HG03159 (cell line): ENCODE measurements around the gene COL9A3.

Experiments
- ATAC-seq: cut with Tn5 transposase; IDR thresholded peaks from one replicate; pipeline ENCODE4 v1.9.1; 2021; ENCODE audit warnings: mild to moderate bottlenecking, moderate library complexity; ENCODE audit not compliant: unreplicated experiment

The COL9A3 gene

DNA sequence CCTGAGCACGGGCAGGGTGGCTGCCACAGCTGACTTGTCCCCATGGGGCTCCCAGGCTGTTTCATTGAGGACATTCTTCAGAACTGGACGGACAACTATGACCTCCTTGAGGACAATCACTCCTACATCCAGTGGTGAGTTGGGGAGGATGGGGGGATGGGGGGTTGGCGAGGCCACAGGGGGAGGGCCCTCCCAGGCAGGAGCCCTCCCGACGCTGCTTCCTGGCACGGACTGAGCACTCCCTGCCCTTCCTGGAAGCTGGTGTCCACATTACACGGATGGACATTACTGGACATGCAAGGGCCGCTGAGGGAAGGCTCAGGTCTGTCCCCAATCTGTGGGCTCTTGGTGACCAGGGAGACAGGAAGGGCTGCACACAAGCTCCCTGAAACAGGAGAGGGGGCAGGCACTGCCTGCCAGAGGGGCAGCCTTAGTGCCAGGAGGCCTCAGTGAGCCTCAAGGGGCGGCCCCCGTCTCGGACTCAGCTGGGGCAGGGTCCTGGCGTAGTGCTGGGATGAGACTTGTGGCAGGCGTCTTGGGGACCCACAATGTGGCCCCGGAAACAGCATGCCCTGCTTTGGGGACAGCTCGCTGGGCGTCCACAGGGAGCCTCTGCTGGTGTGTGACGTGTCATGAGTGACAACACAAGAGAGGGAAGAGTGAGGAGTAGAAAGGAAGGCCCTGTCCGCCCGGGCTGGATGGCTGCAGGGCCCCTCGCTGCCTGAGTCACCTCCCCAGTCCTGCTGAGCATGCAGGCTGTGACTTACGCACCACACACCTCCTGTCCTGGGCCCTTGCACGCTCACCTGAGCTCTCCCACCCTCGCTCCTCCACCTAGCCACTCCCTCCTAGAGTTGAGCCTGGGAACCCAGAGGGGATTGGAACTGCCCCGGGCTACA is 7.1 kb upstream of the COL9A3 start:
- no peak for ATAC-seq

DNA sequence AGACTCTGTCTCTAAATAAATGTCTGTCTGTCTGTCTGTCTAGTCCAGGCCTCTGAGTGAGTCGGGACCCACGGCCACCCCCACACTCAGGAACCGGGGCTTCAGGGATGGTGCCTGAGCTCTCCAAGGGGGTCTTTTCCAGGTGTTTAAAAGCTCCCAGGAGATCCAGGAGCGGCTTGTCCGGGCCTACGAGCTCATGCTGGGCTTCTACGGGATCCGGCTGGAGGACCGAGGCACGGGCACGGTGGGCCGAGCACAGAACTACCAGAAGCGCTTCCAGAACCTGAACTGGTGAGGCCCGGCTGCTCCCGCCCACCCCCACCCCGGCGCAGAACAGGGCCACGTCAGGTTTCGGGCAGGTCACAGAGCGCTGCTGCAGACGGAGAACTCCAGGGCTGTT is 5.5 kb upstream of the COL9A3 start:
- no peak for ATAC-seq

DNA sequence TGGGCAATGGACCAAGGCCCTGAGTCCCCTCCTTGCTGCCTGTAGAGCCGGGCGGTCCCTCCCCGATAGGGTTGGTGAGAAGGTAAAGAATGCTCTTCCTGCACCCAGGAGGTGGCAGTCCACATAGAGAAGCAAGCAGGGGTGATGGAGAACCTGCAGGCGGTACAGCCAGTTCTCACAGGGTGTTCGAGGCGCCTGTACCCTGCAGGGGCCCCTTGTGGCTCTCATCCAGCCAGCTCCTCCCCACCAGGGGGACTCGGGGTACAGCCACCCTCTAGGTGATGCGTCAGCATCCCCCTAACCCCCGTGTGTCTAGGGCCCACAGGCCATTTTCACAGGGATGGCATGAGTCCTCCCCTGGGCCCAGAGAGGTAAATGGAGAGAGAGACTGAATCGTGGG is 5.1 kb upstream of the COL9A3 start:
- no peak for ATAC-seq

DNA sequence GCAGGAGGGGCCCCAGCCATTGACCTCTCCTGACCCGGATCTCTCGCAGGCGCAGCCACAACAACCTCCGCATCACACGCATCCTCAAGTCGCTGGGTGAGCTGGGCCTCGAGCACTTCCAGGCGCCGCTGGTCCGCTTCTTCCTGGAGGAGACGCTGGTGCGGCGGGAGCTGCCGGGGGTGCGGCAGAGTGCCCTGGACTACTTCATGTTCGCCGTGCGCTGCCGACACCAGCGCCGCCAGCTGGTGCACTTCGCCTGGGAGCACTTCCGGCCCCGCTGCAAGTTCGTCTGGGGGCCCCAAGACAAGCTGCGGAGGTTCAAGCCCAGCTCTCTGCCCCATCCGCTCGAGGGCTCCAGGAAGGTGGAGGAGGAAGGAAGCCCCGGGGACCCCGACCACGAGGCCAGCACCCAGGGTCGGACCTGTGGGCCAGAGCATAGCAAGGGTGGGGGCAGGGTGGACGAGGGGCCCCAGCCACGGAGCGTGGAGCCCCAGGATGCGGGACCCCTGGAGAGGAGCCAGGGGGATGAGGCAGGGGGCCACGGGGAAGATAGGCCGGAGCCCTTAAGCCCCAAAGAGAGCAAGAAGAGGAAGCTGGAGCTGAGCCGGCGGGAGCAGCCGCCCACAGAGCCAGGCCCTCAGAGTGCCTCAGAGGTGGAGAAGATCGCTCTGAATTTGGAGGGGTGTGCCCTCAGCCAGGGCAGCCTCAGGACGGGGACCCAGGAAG is 4.5 kb upstream of the COL9A3 start:
- no peak for ATAC-seq

DNA sequence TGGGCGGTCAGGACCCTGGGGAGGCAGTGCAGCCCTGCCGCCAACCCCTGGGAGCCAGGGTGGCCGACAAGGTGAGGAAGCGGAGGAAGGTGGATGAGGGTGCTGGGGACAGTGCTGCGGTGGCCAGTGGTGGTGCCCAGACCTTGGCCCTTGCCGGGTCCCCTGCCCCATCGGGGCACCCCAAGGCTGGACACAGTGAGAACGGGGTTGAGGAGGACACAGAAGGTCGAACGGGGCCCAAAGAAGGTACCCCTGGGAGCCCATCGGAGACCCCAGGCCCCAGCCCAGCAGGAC is 4.0 kb upstream of the COL9A3 start:
- ATAC-seq, result no peak

DNA sequence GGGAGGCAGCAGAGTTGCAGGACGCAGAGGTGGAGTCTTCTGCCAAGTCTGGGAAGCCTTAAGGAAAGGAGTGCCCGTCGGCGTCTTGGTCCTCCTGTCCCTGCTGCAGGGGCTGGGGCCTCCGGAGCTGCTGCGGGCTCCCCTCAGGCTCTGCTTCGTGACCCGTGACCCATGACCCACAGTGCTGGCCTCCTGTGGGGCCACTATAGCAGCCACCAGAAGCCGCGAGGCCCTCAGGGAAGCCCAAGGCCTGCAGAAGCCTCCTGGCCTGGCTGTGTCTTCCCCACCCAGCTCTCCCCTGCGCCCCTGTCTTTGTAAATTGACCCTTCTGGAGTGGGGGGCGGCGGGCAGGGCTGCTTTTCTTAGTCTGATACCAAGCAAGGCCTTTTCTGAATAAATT is 3.3 kb upstream of the COL9A3 start:
- no peak for ATAC-seq

DNA sequence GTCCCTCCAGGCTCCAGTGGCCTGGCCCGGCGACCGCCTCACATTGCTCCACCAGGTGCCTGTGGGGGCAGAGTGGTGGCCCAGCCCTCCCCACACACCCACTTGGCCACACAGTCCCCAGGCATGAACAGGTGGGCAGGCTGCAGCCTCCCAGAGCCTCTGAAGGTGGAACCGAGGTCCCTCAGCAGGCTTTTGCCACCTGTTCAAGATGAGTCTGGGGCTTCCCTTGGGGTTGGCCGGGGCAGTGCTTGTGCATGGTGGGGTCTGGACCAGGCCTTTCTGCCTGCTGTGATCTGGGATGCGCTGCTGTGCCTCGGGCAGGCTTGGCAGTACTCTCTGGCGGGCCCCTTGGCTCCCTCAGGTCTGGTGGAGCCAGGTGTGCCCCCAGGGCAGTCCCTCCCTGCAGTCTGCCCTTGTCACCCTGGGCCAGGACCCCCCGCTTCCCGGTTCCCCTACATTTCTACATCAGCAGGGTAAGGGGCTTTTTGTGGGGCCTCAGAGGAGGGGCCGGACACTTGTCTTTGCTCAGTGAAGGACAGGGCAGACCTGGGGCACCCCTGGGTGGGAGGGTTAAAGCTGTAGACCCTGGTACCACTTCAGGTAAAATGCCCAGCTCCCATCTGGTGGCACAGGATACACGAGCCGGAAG is 2.7 kb upstream of the COL9A3 start:
- ATAC-seq, result no peak

DNA sequence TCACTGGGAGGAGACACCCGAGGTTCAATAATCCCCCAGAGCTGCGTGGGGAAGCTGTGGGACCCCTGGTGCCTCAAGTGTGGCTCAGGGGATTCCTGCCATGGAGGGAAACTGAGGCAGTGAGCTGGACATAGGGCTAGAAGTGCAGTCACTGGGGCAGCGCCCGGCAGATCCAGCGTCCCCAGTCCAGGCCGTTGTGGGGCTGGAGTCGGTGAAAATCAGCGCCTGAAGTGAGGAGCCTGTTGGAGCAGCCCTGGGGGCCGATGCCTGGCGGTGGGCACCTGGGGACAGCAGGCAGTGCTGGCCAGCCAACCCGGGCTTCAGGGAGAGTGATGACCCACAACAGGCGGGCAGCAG is 2.2 kb upstream of the COL9A3 start:
- no peak for ATAC-seq

DNA sequence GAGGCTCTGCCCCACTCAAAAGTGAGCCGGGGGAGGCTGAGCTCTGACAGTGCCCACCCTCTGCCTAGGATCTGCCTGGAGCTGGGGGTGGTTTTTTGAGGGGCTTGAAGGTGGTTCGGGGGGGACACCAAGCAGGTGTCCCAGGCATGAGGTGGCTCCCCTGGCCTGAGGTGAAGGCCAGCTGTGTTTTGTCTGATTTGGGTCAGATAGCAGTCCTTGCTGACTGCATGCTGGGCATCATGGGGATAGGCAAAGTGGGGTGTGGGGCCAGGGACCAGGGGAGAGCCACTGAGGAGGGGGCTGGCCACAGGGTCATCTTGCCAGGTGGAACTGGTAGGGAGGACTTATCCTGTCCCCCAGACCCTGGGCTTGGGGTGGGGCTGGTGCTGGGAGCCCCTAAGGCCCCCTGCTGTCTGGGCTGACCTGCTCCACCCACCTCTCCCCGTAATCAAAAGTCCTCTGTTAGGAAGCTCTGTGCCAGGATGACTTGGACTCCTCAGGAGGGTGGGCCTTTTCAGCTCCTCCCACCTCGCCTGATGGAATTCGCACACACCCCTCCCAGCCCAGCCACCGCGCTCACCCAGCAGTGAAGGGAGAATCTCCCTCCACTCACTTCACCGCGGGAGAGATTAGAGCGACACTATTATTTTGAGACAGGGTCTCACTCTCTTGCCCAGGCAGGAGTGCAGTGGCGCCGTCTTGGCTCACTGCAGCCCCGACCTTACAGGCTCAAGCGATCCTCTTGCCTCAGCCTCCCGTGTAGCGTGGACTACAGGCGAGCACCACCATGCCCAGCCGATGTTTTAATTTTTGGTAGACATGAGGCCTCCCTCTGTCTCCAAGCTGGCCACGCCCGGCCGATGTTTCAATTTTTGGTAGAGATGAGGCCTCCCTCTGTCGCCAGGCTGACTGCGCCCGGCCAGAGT is 1.5 kb upstream of the COL9A3 start:
- ATAC-seq, result no peak

DNA sequence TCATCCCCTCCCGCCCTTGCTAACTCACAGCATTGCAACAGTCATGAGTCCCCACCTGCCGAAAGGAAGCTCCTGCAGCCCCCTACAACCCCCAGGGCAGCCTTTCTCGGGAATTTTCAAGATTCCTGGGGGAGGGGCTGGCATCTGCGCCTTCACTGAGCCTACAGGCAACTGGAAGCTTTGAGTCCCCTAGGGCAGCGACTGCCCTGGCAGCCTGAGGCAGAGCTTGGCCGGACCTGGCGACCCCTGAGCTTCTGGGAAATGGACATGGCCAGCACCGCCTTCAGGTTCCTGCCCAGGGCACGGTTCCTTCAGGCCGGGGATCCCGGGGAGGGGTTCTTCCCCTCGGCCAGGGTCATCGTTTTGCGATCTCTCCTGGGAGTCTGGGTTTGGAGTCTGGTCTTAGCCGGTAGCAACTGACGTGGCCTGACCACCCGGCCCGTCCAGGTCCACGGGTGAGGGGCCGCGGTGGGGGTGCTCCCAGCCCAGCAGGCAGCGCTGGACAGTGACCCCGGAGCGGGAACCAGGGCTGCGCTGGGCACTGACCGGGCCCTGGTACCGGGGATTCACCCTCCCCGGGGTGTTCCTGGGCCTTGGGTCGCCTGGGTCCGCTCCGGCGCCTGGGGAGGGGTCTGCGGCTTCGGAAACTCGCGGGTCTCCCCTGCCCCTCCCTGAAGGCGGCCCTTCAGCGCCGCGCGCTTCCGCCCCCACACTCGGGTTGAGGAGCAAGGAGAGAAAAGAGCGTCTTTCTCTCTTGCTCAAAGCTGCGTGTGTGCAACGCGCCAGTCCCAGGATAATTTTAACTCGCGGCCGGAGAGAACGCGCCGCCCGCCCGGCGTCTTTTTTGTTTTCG is 593 bp upstream of the COL9A3 start:
- ATAC-seq, result no peak

DNA sequence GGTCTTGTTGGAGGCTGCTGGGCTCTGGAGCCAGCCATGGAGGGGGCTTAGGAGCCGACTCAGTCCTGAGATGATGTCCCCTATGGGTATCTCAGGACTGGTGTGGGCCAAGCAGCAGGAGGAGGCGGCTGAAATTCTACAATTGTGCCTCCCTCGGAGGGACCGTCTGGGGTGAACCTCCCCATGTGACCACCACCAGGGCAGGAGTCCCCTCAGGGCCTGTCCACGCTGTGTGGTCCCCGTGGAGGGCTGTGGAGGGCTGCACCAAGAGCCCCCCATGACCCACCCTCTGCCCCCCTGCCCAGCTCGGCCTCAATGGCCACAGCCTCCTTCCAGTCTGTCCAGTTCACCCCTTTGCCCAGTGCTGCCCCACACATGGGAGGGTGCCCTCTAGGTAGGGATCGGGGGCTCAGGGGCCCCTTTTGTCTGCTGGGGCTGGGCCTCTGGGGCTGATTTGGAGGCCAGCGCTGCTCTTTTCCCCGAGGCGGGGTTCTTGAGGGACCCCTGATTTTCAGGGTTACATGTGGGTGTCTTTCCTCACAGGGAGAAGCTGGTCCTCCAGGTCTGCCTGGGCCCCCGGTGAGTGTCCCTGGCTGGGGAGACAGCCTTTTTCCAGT is 1.2 kb downstream of the COL9A3 start:
- ATAC-seq, result no peak

DNA sequence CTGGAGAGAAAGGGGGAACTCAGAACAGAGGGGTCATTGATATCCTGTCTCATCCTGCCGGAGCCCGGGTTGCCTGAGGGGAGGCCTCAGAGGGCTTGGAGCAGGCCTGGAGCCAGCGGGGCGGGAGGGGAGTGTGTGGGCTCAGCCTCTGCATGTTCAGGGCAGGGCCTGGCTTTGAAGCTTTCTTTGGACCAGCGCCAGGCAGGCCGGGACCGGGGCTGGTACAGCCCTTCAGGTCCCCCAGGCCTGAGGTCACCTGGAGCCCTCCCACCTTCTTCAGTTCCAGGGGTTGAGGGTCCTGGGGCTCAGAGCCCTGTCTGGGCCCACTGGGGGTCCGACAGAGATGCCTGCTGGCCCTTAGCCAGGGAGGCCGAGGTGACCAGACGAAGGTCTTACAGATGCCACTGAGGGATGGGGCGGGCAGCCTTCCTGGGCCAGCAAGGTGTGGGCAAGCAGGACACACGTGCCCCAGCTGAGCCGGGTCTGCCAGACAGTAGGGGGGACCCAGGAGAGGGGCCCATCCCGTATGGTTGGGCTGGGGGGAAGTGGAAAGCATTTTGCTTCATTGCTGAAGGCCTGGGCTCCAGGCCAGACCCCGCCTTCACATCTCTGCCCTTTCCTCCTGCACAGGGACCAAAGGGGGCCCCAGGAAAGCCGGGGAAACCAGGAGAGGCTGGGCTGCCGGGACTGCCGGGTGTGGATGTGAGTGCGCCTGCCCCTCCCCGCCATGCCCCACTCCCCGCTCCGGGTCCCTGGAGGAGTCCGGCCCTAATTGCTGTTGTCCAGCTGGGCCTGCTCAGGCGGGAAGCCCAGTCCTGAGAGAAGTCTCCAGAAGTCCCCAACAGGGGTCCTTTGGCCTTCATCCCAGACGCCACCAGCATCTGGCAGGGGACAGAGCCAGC is 2.0 kb downstream of the COL9A3 start:
- ATAC-seq, result no peak

DNA sequence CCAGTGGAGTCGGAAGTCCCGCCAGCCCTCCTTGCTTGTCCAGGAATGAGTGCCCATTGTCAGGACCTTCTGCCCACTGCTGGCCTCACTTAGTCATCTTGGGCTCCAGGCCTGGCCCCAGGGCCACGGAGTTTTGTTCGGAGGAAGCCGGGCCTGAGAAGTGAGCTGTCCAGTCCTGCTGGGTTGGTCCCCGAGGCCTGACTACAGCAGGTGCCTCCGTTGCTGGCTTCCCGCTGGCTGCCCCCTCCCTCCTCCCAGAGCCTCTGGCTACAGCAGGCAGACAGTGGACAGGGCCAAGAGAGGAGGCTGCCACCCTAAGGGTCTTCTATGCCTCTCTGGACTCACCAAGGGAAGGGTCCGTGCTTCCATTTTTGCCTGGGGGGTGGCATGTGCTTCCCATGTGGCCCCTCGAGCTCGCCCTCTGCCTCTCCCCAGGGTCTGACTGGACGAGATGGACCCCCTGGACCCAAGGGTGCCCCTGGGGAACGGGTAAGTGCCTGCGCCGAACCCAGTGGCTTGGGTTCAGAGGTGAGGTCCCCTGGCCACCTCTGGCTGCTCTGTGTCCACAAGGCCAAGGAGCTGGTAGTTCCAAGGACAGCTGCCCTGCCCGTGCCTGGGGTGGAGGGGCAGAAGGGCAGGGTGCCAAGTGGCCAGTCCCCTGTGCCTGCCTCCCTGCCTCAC is 2.8 kb downstream of the COL9A3 start:
- no peak for ATAC-seq

DNA sequence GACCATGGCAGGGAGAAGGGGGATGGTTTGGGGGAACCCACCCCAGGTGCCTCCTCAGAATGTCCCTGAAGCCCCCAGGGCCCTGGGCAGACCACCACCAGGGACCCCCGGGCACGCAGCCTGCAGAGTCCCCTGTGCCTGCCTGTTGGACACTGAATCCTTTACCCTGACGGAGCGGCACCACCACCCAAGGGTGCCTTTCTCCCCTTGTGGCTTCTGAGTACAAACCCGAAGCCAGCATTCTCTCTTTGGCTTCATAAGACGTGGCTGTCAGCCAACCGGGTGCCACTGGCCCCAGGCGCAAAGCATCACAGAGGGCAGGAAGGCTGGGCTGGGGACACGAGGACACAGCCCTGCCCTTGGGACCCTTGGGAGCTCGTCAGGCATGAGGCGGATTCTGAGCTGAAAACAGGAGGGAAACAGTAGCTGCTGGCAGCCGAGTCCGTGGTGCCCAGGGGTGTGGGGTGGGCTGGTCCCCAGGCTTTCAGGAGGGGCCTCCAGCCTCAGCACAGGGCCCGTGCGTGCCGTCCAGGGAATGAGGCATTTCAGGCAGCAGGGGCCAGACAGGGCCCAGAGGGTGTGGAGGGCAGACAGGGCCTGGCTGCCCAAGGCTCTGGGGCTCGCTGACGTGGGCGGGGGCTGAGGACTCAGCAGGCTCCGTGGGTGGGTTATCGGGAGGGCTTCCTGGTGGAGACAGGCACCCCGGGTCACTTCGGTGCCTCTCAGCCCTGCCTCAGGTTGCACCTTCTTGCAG is 3.5 kb downstream of the COL9A3 start:
- ATAC-seq, result no peak

DNA sequence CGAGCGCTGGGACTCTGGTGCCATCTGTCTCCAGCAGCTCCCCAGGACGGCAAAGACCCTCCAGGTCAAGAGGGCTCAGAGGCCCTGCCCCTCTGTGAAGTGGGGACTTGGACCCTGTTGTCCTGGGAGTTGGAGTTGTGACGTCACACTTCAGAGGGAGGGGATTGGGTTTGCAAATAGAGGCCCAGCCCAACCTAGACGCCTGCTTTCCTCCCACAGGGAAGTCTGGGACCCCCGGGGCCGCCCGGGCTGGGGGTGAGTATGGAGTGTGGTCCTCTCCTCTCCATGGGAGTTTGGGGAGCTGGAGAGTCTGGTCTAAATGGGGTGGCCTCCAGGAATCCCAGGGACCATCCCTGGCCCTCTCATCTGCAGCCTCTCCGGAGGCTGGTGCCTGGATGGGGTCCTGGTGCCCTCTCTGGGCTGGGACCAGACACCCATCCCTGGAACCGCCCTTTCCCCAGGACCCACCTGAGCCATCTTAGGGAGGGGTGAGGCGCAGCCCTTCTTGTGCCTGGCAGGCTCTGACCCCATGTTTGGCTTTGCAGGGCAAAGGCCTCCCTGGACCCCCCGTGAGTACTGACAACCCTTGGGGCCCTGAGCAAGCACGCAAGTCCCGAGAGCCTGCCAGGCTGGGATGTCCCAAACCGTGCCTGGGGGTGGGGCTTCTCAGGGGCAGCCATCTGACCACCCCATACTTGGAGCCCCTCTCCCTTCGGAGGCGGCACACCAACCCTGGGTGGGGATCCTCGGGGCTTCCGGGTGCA is 4.3 kb downstream of the COL9A3 start:
- no peak for ATAC-seq

DNA sequence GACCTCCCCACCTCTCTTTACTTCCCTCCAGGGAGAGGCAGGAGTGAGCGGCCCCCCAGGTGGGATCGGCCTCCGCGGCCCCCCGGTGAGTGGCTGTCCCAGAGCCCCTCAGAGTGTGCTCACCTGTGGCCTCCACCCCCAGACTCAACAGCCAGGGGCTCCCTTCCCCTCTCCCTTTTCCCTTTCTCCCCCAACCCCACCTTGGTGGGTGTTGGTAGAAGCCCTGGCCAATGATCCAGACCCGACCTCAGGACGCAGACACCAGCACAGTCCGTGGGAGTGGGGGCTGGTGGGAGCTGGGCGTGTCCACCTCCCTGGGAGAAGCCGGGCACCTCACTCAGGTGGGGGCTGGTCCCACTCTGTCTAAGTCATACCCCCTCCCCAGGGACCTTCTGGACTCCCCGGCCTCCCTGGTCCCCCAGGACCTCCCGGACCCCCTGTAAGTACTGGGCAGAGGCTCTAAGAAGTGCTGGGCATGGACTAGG is 4.9 kb downstream of the COL9A3 start:
- ATAC-seq, result no peak
